ENCODE measurements around the gene TMEM41B.

- TF ChIP-seq EZH2 (IDR thresholded peaks at IDR 0.05; ENCODE audit: borderline replicate concordance, insufficient read depth, low read length, poor library complexity, severe bottlenecking) (no peak), RAD21 (conservative IDR thresholded peaks at IDR 0.05) (no peak)
Observed at GRCh38 chr11:9304178-9304577, 10.2 kb downstream of the TMEM41B start.

All from neural cell (in vitro differentiated cells).